ENCODE data around the gene RHBDF1.
"Not testable (repeated sequence)": the region's sequence is repeated elsewhere in the genome, so short reads cannot be mapped to it uniquely, and the experiment has no call there.

Gene RHBDF1

GRCh38 chr16:58491-59439 is 13.7 kb downstream of the RHBDF1 start:
- DNase-seq (ENCODE audit: low spot score), result no peak

DNA sequence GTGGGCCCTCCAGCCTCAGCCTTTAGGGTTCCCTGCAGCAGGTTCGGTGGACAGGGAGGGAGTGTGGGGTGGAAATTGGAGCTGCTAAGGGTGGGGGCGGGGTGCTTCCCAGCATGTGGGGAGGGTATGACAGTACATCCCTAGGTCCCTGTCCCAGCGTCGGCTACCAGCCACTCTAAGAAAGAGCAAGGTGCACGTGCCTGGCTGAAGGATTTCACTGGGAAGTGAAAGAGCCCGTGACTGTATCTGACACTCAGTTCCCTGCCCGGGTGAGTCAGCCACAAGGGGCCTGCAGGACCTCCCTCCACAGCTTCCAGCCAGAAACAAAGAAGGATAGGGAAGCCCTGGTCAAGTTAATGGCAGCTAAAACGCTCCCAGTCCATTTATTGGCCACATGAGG is 14.7 kb downstream of the RHBDF1 start:
- DNase-seq (ENCODE audit: low spot score), result no peak

DNA sequence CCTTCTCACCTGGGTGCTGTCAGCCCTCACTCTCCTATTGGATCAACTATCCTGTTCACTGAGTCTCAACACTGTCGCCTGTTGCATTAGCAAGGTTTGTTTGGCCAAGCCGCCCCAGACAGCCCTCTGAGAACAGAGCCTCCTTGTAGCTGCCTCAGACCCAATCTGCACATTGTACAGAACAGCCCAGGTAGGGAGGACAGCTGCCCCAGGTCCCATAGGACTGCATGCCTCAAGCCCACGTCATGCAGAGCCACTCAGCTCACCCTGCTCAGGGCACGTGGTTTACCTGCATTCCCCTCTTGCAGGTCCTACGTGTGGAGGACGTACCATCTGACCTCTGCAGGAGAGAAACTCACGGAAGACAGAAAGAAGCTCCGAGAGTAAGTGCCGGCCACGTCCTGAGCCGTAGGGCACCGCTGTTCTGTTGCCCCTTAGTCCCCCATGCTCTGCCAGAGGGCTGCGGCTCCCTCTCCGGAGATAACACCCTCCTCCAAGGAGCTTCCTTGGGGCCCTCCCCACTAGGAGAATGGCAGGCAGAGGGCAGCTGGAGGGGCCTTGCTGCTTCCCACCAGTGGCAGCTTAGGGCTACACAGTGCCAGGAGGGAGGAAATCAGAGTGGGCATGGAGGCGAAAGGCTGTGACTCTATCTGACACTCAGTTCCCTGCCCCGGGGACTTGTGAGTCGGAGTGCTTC is 16.1 kb downstream of the RHBDF1 start:
- DNase-seq (ENCODE audit: low spot score), result no peak

- no peak for DNase-seq (ENCODE audit: low spot score)
Measured at GRCh38 chr16:55571-56136, 16.8 kb downstream of the RHBDF1 start.

DNA sequence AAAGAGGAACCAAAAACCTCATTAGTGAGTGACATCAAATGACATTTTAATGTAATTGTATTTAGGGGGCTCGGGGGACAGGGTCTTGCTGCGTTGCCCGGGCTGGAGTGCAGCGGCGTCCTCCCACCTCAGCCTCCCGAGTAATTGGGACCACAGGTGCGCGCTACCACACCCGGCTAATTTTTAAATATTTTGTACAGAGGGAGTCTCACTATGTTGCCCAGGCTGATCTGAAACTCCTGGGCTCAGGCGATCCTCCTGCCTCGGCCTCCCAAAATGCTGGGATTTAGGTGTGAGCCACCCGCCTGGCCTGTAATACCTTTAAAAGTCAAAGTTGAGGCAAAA is 18.2 kb downstream of the RHBDF1 start:
- DNase-seq (ENCODE audit: low spot score), result no peak

DNA sequence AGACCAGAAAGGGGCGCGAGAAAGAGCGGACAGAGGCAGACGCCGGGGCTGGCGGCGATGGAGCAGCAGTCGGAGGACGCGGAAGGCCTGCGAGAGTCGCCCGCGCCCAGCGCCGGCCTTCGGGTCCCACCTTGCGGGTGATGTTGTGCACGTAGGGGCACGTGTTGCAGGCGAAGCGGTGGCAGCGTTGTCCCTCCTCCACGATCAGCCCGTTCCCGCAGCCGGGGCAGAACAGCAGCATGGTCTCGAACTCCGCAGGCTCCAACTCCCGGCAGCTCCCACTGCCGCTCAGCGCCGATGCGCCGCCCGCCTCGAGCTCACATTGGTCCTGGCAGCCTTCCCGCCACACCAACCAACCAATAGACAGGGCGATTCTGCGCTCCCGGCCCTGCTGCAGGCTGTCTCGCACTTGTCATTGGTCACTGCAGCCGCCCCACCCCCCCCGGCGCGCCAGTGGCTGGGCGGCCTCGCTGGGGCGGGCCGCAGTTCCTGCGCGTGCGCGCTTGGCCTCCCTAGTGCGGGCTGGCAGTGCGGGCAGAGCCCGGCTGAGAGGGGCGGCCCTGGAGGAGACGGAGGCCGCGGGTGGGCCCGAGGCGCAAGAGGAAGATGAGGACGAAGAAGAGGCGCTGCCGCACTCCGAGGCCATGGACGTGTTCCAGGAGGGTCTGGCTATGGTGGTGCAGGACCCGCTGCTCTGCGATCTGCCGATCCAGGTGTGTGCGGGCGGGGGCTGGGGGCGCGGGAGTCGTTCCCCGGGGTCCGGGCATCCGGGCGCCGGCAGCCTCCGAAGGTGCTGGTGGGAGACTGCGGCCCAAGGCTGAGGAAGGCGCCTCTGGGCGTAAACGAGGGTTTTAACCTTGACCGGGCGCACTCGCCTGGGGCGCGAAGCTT is 18.8 kb downstream of the RHBDF1 start, which contains the start of the genes POLR3K and SNRNP25:
Gene POLR3K (minus strand): TSS at position 263 of the 891 bp plus-strand sequence. CDS start 22 bp downstream, at position 241.
Gene SNRNP25 (plus strand): TSS at position 483 of the 891 bp plus-strand sequence. CDS start 189 bp downstream, at position 672.
- DNase-seq (ENCODE audit: low spot score), result peak; percentile 98

GRCh38 chr16:50769-51591 is 21.5 kb downstream of the RHBDF1 start:
- DNase-seq (ENCODE audit: low spot score), result no peak

DNA sequence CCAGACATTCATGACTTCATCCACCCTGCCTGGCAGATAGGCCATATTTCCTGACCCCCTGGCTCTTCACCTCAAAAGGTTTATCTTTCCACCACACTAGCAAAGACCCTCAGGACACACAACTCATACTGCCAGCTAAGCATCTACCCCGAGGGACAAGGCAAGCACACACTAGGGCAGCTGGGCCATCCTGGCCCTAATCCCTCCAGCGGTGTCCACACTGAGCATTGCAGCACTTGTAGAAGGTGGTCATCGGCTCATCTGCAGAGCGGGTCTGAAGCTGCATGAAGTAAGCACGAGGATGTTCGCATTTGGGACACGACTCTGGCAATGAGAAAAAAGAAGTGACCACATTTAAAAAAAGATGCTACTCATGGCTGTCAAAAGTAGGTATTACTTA is 25.2 kb downstream of the RHBDF1 start:
- no peak for DNase-seq (ENCODE audit: low spot score)

GRCh38 chr16:46510-46909 is 25.9 kb downstream of the RHBDF1 start:
- DNase-seq (ENCODE audit: low spot score), result not testable (repeated sequence)

DNA sequence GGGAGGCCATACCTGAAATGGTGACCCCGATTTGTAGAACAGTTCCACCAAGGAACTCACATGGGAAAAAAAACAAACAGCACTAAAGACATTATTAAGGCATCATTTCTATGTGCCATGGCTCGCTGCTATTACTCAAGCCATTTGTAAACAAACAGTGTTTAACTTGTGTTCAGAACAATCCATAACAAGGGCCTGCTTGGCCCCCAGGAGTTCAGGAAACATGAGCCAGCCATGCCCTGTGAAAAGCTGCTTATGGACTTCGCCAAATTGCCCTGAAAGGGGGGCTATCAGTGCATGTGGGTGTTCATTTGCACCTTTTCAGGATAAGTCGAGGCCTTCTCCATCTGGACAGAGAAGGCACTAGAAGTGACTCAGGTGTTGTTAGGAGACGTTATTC is 27.0 kb downstream of the RHBDF1 start:
- no peak for DNase-seq (ENCODE audit: low spot score)

DNA sequence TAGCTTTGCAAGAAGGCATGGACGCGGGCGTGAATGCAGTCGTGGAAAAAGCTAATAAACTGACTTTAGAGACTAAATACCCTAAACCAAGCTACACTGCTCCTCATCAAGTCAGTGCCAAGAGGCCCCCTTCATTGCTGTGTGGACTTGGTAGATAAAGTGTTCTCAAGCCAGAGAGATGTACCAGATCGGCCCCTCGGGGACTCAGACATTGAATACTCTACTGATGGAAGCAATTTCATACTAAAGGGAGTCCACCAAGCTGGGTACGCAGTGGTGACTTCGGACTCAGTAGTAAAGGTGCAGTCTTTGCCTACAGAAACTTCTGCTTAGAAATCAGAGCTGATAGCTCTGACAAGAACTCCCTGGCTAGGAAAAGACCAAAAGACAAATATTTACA is 27.8 kb downstream of the RHBDF1 start:
- DNase-seq (ENCODE audit: low spot score), result no peak

DNA sequence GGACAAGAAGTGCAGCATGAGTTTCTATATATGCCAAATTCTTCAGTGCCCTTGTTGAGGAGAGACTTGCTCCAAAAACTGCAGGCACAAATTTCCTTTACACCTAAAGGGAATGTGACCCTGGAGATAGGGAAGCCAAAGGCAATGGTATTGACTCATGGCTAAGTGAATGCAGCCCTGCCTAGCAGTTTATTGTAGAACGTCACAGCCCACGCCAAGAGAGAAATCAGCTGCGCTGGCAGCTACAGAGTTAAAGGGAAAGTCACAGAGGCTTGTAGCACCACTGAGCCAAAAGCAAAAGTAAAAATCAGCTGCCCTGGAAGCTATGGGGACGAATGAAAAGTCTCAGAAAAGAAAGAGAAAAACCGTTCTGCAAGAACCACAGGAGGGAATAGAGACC is 29.1 kb downstream of the RHBDF1 start:
- DNase-seq (ENCODE audit: low spot score), result no peak

DNA sequence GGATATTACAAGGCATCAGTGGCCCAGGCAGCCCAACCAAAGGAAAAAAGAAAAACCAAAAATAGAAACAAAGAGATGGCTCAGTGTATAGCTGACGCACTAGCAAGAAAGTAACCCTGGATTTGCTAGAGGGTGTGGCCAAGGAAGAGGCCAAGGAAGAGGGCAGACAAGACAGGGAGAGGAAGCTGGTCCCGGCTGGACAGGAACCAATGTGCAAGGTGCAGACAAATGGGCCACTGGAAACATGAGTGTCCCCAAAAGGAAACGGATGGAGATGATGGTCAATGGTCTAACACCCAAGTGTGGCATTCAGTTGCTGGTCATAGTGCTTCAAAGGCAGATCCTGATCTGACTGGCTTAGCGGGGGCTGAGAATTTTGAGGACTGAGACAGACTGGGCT is 29.7 kb downstream of the RHBDF1 start:
- DNase-seq (ENCODE audit: low spot score), result no peak

GRCh38 chr16:42069-42457 is 30.4 kb downstream of the RHBDF1 start:
- no peak for DNase-seq (ENCODE audit: low spot score)

DNA sequence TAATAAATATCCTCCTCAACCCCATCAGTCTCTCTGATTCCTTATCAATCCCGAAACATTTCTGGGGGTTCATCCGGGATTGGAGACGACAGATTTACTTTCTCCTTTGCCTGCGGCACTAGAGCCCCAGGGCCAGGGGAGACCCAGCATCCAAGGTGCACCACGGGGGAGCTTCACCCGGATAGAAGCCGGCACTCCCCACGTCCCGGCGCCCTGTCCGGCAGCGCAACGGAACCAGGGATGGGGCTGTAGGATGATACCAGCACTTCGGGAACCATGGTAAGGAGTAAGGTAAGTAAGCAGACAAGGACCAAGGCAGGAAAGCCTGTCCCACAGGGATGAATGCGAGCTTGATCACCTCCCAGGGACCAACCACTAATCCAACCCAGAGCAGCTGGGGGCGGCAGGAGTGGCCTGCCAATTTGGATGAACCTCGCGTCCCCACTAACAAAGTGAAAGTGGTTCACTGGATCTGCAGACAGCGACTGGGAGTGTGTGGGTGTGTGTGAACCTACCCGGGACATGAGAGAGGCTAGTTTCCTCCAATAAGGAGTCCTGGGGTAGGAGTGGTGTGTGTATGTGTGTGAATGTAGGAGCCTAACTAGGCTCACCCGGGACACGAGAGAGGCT is 30.9 kb downstream of the RHBDF1 start:
- no peak for DNase-seq (ENCODE audit: low spot score)

GRCh38 chr16:38941-39892 is 33.2 kb downstream of the RHBDF1 start:
- DNase-seq (ENCODE audit: low spot score), result peak; percentile 62

GRCh38 chr16:38206-38605 is 34.2 kb downstream of the RHBDF1 start:
- DNase-seq (ENCODE audit: low spot score), result not testable (repeated sequence)

DNA sequence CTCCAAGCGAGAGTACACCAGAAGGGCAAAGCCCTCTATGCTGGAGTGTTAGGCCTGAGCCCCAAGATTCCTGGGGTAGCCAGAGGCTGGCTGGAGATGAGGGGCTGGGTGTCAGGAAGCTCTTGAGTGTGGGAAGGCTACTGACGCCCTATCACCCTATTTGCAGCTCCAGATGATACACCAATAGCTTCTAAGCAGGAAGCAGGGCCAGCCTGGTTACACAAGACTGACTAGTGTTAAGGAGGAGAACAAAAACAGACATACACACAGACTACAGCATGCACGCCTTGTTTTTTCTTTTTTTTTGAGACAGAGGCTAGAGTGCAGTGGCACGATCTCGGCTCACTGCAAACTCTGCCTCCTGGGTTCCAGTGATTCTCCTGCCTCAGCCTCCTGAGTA is 34.9 kb downstream of the RHBDF1 start:
- DNase-seq (ENCODE audit: low spot score), result no peak

GRCh38 chr16:36336-36984 is 36.0 kb downstream of the RHBDF1 start:
- DNase-seq (ENCODE audit: low spot score), result no peak

All from CD4-positive, alpha-beta T cell treated with Interleukin-15 for 4 hours (primary cell).